Nephron progenitor cell (in vitro differentiated cells): ENCODE data around the gene ISG20L2.
A peak's percentile ranks its signal among the peaks of the same experiment; 100 is the strongest.

Experiments used
- DNase-seq: peaks from one replicate; pipeline ENCODE4 v3.0.0; 2021
- H3K27ac Mint-ChIP-seq: 2 replicates; pipeline ENCODE4 v1.8.0; 2021; ENCODE audit warnings: mild to moderate bottlenecking, moderate library complexity, mixed read lengths
- H3K27me3 Mint-ChIP-seq: 2 replicates; pipeline ENCODE4 v1.8.0; 2021; ENCODE audit warnings: mild to moderate bottlenecking, low read depth, mixed read lengths; ENCODE audit not compliant: poor library complexity
- H3K36me3 Mint-ChIP-seq: 2 replicates; pipeline ENCODE4 v1.8.0; 2021; ENCODE audit warnings: low read depth, mixed read lengths
- H3K4me1 Mint-ChIP-seq: 2 replicates; pipeline ENCODE4 v1.8.0; 2021; ENCODE audit warnings: mixed read lengths
- H3K4me3 Mint-ChIP-seq: 2 replicates; pipeline ENCODE4 v1.8.0; 2021; ENCODE audit warnings: mild to moderate bottlenecking, moderate library complexity, mixed read lengths
- H3K9me3 Mint-ChIP-seq: 2 replicates; pipeline ENCODE4 v1.8.0; 2021; ENCODE audit warnings: mild to moderate bottlenecking, moderate library complexity, mixed read lengths
- CTCF ChIP-seq: fragments of 200-600 bp; sonication (generic); IDR thresholded peaks from 2 replicates; pipeline ENCODE4 v1.5.0; 2021; ENCODE audit warnings: antibody characterized with exemption

The ISG20L2 gene

GRCh38 chr1:156698995-156699394, 29.6 kb downstream of the ISG20L2 start:
- peak overlapping the region; percentile 74 for H3K4me3 Mint-ChIP-seq
- peaks cover 87% of the 10 kb centered on the region for H3K4me1 Mint-ChIP-seq
- no peak for TF ChIP-seq CTCF
- peaks cover 4% of the 10 kb centered on the region for H3K27me3 Mint-ChIP-seq
- no peaks in the 10 kb centered on the region for H3K9me3 Mint-ChIP-seq
- H3K36me3 Mint-ChIP-seq: peaks cover 58% of the 10 kb centered on the region
- DNase-seq: no peak
- peak overlapping the region; percentile 99 for H3K27ac Mint-ChIP-seq

GRCh38 chr1:156697481-156697880, 31.1 kb downstream of the ISG20L2 start:
- no peak for TF ChIP-seq CTCF
- H3K4me1 Mint-ChIP-seq: peaks cover 87% of the 10 kb centered on the region
- DNase-seq: no peak
- peaks cover 48% of the 10 kb centered on the region for H3K36me3 Mint-ChIP-seq
- H3K27ac Mint-ChIP-seq: peak overlapping the region; percentile 96
- H3K9me3 Mint-ChIP-seq: no peaks in the 10 kb centered on the region
- H3K4me3 Mint-ChIP-seq: peak overlapping the region; percentile 65
- peaks cover 4% of the 10 kb centered on the region for H3K27me3 Mint-ChIP-seq

DNA sequence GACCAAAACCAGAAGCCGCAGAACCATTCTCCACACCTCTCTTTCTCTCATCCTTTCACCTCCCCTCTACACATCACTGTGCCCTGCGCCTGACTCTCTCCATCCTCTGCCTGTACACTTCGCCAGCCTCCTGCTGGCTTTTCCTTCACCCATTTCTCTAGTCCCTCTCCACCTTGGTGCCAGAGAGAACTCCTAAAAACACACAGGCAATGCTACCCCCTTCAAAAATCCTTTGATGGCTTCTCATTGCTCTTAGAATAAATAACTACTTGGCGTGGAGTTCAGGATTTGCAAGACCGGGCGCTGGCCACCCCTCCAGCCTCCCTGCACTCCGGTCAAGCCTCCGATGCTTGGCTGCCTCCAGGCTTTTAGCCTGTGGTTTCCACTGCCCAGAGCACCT, 31.8 kb downstream of the ISG20L2 start:
- peaks cover 48% of the 10 kb centered on the region for H3K36me3 Mint-ChIP-seq
- peak overlapping the region; percentile 55 for H3K4me3 Mint-ChIP-seq
- H3K9me3 Mint-ChIP-seq: no peaks in the 10 kb centered on the region
- H3K27me3 Mint-ChIP-seq: peaks cover 4% of the 10 kb centered on the region
- H3K4me1 Mint-ChIP-seq: peaks cover 87% of the 10 kb centered on the region
- TF ChIP-seq CTCF: no peak
- no peak for DNase-seq
- peak overlapping the region; percentile 96 for H3K27ac Mint-ChIP-seq

- peaks cover 87% of the 10 kb centered on the region for H3K4me1 Mint-ChIP-seq
- H3K27ac Mint-ChIP-seq: peak overlapping the region; percentile 2
- H3K4me3 Mint-ChIP-seq: peak overlapping the region; percentile 73
- H3K9me3 Mint-ChIP-seq: no peaks in the 10 kb centered on the region
- H3K27me3 Mint-ChIP-seq: peaks cover 4% of the 10 kb centered on the region
- H3K36me3 Mint-ChIP-seq: peaks cover 28% of the 10 kb centered on the region
- DNase-seq: no peak
- TF ChIP-seq CTCF: no peak
Observed at GRCh38 chr1:156694690-156694962, 33.9 kb downstream of the ISG20L2 start.

- peak; percentile 41 for DNase-seq
- TF ChIP-seq CTCF: no peak
- Mint-ChIP-seq H3K4me1 (peaks cover 87% of the 10 kb centered on the region), H3K27me3 (peaks cover 4% of the 10 kb centered on the region), H3K36me3 (peaks cover 23% of the 10 kb centered on the region), H3K4me3 (peak overlapping the region; percentile 73), H3K27ac (peak overlapping the region; percentile 91), H3K9me3 (no peaks in the 10 kb centered on the region)
Observed at GRCh38 chr1:156693848-156694689, 34.5 kb downstream of the ISG20L2 start.
